ENCODE results near the gene SPG7. TPM values are rescaled to one million over a fixed set of nuclear protein-coding genes. Genes with fewer than 3 reads are reported as not detected.

The SPG7 gene
- total RNA-seq, 2 donors from 2014 or later, result 214 to 333 TPM

DNA sequence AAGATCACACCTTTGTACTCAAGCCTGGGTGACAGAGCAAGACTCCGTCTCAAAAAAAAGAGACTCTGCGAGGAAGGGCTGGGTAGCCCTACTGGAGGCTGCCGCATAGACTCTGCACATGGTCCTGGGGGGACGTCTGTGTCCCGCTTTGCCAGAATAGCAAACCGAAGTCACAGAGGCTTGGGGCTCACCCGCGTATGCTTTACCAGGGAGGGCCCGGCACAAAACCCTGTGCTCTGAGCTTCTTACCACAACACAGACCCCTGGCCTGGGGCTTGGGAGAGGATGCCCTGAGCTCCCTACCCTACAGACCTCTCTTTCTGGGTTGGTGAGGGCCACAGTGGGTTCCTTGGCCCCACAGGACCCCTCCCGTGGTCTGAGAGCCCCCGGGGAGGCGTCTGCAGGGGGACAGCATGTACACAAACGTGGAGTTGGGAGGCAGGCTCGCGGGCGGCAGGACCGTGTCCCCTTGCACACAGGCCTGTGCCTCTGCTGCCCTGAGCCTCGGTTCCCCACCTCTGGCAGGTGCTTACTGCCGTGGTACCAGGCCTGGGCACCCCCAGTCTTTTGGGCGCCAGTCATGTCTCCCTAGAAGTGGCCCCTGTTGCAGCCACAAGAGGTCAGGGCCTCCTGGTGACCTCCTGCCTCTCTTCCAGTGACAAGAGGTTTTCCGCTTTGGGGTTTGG, 81.2 kb downstream of the SPG7 start:
- H3K4me1 ChIP-seq (ENCODE audit: control insufficient read depth in 1 of 2, low read depth in 2 of 2), result no peaks in the 10 kb centered on the region
- ATAC-seq (ENCODE audit: insufficient number of reproducible peaks, low FRiP score, low read depth) (no peak), DNase-seq (ENCODE audit: low spot score) (no peak)
- H3K36me3 ChIP-seq, result no peaks in the 10 kb centered on the region
- no peak overlapping the region for H3K27ac ChIP-seq
- no peak overlapping the region for H3K4me3 ChIP-seq
- TF ChIP-seq CTCF (IDR thresholded peaks at IDR 0.05), result no peak
- no peaks in the 10 kb centered on the region for H3K9me3 ChIP-seq
- no peaks in the 10 kb centered on the region for H3K27me3 ChIP-seq (replicated peaks; ENCODE audit: insufficient read depth)

- H3K9me3 ChIP-seq, result no peaks in the 10 kb centered on the region
- no peak overlapping the region for H3K4me3 ChIP-seq
- DNase-seq (ENCODE audit: low spot score), result no peak
- H3K27ac ChIP-seq, result no peak overlapping the region
- no peaks in the 10 kb centered on the region for H3K36me3 ChIP-seq
- no peaks in the 10 kb centered on the region for H3K4me1 ChIP-seq (ENCODE audit: control insufficient read depth in 1 of 2, low read depth in 2 of 2)
- TF ChIP-seq CTCF (IDR thresholded peaks at IDR 0.05), result no peak
- no peak for ATAC-seq (ENCODE audit: insufficient number of reproducible peaks, low FRiP score, low read depth)
- H3K27me3 ChIP-seq (replicated peaks; ENCODE audit: insufficient read depth), result no peaks in the 10 kb centered on the region
Observed at GRCh38 chr16:89593841-89594240, 85.6 kb downstream of the SPG7 start.

DNA sequence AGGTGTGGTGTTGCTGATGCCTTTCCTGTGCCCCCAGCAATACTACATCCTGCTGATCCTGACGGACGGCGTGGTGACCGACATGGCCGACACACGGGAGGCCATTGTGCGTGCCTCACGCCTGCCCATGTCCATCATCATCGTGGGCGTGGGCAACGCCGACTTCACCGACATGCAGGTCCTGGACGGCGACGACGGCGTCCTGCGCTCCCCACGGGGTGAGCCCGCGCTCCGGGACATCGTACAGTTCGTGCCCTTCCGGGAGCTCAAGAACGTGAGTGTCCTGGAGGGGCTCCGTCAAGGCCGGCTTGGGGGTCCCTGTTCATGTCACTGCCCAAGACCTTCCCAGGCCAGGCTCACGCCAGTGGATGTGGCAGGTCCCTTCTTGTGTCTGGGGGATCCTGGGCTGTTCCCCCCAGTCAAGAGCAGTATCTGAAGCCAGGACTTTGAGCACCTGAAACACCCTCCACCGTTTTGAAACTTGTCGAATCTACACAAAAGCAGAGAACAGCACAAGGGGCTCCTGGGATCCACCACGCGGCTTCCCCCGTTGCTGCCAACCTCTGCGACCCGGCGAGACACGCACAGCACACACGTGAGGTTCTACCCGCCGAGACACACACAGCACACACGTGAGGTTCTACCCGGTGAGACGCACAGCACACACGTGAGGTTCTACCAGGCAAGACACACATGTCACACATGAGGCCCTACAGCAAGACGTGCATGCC, 87.3 kb downstream of the SPG7 start:
- ATAC-seq (ENCODE audit: insufficient number of reproducible peaks, low FRiP score, low read depth), result no peak
- no peak for TF ChIP-seq CTCF (IDR thresholded peaks at IDR 0.05)
- no peaks in the 10 kb centered on the region for H3K9me3 ChIP-seq
- no peak for DNase-seq (ENCODE audit: low spot score)
- no peaks in the 10 kb centered on the region for H3K4me1 ChIP-seq (ENCODE audit: control insufficient read depth in 1 of 2, low read depth in 2 of 2)
- no peaks in the 10 kb centered on the region for H3K27me3 ChIP-seq (replicated peaks; ENCODE audit: insufficient read depth)
- H3K36me3 ChIP-seq, result no peaks in the 10 kb centered on the region
- no peak overlapping the region for H3K4me3 ChIP-seq
- H3K27ac ChIP-seq, result no peak overlapping the region

DNA sequence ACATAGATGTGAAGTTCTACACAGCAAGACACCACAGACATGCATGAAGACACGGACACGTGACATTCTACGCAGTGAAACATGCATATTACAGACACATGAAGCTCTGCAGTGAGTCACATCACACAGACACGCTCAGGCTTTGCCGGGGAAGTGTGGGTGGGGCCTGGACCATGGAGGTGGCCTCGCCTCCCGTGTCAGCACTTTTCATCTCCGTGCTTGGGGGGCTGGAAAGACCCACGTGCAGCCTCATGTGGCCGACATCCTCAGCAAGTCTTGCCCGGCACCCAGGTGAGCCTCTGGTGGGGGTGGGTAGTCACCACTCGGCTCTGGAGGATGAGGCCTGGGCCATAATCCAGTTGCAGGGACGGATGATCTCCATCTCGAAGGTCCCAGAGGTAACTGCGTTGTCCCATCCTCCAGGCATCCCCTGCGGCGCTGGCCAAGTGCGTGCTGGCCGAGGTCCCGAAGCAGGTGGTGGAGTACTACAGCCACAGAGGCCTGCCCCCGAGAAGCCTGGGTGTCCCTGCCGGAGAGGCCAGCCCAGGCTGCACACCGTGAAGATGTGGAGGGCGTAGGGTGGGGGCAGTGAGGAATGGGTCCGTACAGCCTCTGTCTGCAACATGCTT, 88.0 kb downstream of the SPG7 start:
- Histone ChIP-seq H3K27me3 (replicated peaks; ENCODE audit: insufficient read depth) (no peaks in the 10 kb centered on the region), H3K27ac (no peak overlapping the region), H3K4me3 (no peak overlapping the region), H3K36me3 (no peaks in the 10 kb centered on the region), H3K9me3 (no peaks in the 10 kb centered on the region), H3K4me1 (ENCODE audit: control insufficient read depth in 1 of 2, low read depth in 2 of 2) (no peaks in the 10 kb centered on the region)
- TF ChIP-seq CTCF (IDR thresholded peaks at IDR 0.05), result no peak
- no peak for DNase-seq (ENCODE audit: low spot score)
- no peak for ATAC-seq (ENCODE audit: insufficient number of reproducible peaks, low FRiP score, low read depth)

GRCh38 chr16:89596957-89597649, 88.9 kb downstream of the SPG7 start:
- H3K27me3 ChIP-seq (replicated peaks; ENCODE audit: insufficient read depth), result no peaks in the 10 kb centered on the region
- DNase-seq (ENCODE audit: low spot score), result no peak
- no peaks in the 10 kb centered on the region for H3K36me3 ChIP-seq
- H3K9me3 ChIP-seq, result no peaks in the 10 kb centered on the region
- TF ChIP-seq CTCF (IDR thresholded peaks at IDR 0.05), result no peak
- H3K27ac ChIP-seq, result no peak overlapping the region
- ATAC-seq (ENCODE audit: insufficient number of reproducible peaks, low FRiP score, low read depth), result no peak
- no peak overlapping the region for H3K4me3 ChIP-seq
- peaks cover 0 to 4% of the 10 kb centered on the region in 2 donors for H3K4me1 ChIP-seq (ENCODE audit: control insufficient read depth in 1 of 2, low read depth in 2 of 2)
